ENCODE measurements around the gene LIMS2.

The LIMS2 gene

DNA sequence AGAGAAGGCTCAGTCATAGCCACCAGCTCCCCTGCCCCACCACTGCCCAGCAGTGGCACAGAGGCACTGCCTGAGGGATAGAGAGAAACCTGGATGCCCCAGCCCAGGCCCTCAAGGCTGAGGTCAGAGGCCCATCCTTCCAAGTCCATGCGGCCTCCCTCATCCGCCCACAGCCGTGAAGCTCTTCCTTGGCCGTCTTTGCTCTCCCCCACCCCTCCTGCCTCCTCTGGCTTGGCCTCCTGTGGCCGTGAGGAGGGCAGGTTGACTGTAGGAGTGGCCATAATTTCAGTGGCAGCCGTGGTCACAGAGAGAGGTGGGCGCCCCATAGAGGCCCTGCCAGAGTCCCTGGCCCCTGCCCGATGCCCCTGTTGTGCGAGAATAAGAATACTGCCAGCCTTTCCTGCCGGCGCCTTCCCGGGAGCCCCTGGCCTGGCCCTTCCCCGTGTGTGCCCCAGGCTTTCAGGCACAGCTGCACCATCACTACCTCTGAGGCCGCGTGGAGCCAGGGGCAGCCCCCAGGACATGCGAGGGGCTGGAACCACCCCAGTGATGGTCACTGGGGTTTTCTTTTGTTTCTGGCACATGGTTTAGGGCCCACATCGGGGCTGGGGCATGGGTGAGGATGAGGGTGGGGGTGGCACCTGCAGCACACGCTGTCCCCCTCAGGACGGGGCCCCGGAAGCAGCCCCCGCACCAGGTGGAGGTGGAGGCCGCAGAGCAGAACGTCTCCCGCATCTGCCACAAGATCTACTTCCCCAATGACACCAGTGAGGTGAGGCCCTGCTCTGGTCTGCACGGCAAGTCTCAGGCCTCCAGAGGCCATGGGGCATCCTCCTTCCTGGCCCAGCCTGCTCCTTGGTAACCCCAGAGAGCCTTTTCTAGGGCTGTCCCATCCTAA lies 42.5 kb downstream of the LIMS2 start (continued):
- TF ChIP-seq, protein P1, sequence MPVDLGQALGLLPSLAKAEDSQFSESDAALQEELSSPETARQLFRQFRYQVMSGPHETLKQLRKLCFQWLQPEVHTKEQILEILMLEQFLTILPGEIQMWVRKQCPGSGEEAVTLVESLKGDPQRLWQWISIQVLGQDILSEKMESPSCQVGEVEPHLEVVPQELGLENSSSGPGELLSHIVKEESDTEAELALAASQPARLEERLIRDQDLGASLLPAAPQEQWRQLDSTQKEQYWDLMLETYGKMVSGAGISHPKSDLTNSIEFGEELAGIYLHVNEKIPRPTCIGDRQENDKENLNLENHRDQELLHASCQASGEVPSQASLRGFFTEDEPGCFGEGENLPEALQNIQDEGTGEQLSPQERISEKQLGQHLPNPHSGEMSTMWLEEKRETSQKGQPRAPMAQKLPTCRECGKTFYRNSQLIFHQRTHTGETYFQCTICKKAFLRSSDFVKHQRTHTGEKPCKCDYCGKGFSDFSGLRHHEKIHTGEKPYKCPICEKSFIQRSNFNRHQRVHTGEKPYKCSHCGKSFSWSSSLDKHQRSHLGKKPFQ (tag by site-specific recombination; IDR thresholded peaks at IDR 0.05): no peak
- TF ChIP-seq TCF7L2 (IDR thresholded peaks at IDR 0.05; ENCODE audit: borderline replicate concordance, low read depth, low read length): no peak
- no peak for TF ChIP-seq YY2 (tag by site-specific recombination; IDR thresholded peaks at IDR 0.05)
- TF ChIP-seq ZBTB8A (tag by site-specific recombination; IDR thresholded peaks at IDR 0.05): no peak
- no peak for TF ChIP-seq HOXC10 (CRISPR knock-in tag; IDR thresholded peaks at IDR 0.05)
- TF ChIP-seq ZNF302 (tag by site-specific recombination; IDR thresholded peaks at IDR 0.05; ENCODE audit: low read depth): no peak
- TF ChIP-seq, protein P2, sequence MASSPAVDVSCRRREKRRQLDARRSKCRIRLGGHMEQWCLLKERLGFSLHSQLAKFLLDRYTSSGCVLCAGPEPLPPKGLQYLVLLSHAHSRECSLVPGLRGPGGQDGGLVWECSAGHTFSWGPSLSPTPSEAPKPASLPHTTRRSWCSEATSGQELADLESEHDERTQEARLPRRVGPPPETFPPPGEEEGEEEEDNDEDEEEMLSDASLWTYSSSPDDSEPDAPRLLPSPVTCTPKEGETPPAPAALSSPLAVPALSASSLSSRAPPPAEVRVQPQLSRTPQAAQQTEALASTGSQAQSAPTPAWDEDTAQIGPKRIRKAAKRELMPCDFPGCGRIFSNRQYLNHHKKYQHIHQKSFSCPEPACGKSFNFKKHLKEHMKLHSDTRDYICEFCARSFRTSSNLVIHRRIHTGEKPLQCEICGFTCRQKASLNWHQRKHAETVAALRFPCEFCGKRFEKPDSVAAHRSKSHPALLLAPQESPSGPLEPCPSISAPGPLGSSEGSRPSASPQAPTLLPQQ (tag by site-specific recombination; IDR thresholded peaks at IDR 0.05): no peak
- TF ChIP-seq ZNF473 (tag by site-specific recombination; IDR thresholded peaks at IDR 0.05): no peak

DNA sequence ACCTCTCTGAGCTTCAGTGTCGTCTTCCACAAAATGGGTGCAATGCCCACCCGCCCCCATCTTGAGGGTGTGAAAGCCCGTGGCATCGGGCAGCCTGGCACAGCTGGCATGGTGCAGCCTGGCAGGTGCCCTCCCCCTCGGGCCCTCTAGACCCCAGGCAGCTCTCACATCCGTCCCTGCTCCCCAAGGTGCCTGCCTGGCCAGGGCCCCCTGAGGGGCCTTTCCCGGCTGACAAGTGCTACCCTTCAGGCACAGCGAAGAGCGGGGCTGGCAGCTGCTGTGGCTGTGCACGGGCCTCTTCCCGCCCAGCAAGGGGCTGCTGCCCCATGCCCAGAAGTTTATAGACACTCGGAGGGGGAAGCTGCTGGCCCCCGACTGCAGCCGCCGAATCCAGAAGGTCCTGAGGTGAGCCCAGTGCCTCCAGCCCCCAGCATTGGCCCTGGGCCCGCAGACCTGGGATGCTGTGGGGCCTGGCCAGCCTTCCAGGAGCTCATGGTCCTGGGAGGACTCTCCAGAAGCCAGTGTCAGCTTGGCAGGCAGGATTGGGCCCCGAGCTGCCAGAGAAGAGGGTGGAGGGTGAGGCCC lies 43.2 kb downstream of the LIMS2 start:
- no peaks in the 10 kb centered on the region for H3K4me1 ChIP-seq (ENCODE audit: control insufficient read depth, insufficient read depth, low read length)
- TF ChIP-seq SCRT2 (tag by site-specific recombination; IDR thresholded peaks at IDR 0.05) (no peak), ZBTB20 (tag by site-specific recombination; IDR thresholded peaks at IDR 0.05) (no peak), KLF9 (tag by site-specific recombination; IDR thresholded peaks at IDR 0.05; ENCODE audit: low read depth) (no peak), ZNF707 (tag by site-specific recombination; IDR thresholded peaks at IDR 0.05) (no peak), ZNF837 (tag by site-specific recombination; IDR thresholded peaks at IDR 0.05) (no peak), ZNF501 (tag by site-specific recombination; IDR thresholded peaks at IDR 0.05) (no peak)
- TF ChIP-seq, protein P3, sequence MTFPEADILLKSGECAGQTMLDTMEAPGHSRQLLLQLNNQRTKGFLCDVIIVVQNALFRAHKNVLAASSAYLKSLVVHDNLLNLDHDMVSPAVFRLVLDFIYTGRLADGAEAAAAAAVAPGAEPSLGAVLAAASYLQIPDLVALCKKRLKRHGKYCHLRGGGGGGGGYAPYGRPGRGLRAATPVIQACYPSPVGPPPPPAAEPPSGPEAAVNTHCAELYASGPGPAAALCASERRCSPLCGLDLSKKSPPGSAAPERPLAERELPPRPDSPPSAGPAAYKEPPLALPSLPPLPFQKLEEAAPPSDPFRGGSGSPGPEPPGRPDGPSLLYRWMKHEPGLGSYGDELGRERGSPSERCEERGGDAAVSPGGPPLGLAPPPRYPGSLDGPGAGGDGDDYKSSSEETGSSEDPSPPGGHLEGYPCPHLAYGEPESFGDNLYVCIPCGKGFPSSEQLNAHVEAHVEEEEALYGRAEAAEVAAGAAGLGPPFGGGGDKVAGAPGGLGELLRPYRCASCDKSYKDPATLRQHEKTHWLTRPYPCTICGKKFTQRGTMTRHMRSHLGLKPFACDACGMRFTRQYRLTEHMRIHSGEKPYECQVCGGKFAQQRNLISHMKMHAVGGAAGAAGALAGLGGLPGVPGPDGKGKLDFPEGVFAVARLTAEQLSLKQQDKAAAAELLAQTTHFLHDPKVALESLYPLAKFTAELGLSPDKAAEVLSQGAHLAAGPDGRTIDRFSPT (tag by site-specific recombination; IDR thresholded peaks at IDR 0.05): peak; percentile 52
- TF ChIP-seq, protein P4, sequence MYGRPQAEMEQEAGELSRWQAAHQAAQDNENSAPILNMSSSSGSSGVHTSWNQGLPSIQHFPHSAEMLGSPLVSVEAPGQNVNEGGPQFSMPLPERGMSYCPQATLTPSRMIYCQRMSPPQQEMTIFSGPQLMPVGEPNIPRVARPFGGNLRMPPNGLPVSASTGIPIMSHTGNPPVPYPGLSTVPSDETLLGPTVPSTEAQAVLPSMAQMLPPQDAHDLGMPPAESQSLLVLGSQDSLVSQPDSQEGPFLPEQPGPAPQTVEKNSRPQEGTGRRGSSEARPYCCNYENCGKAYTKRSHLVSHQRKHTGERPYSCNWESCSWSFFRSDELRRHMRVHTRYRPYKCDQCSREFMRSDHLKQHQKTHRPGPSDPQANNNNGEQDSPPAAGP (tag by site-specific recombination; IDR thresholded peaks at IDR 0.05): no peak
- TF ChIP-seq, protein P5, sequence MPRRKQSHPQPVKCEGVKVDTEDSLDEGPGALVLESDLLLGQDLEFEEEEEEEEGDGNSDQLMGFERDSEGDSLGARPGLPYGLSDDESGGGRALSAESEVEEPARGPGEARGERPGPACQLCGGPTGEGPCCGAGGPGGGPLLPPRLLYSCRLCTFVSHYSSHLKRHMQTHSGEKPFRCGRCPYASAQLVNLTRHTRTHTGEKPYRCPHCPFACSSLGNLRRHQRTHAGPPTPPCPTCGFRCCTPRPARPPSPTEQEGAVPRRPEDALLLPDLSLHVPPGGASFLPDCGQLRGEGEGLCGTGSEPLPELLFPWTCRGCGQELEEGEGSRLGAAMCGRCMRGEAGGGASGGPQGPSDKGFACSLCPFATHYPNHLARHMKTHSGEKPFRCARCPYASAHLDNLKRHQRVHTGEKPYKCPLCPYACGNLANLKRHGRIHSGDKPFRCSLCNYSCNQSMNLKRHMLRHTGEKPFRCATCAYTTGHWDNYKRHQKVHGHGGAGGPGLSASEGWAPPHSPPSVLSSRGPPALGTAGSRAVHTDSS (tag by site-specific recombination; IDR thresholded peaks at IDR 0.05): no peak
- H3K27ac ChIP-seq (ENCODE audit: extremely low read depth, low read depth, low read length): no peak overlapping the region
- no peaks in the 10 kb centered on the region for H3K9me3 ChIP-seq (ENCODE audit: control insufficient read depth, insufficient read depth, low read depth, low read length)
- CTCF ChIA-PET: interaction anchor here (0.6 to 1.2 kb wide), 3 partner anchors 15 to 229 kb away, joined by 3 to 5 read pairs (median 3); no protein-coding TSS in a partner anchor
- POLR2A ChIA-PET: no interaction called here
- no peaks in the 10 kb centered on the region for H3K36me3 ChIP-seq (ENCODE audit: control insufficient read depth in 2 of 2, insufficient read depth in 1 of 2, low read length in 2 of 2)
- H3K4me3 ChIP-seq (ENCODE audit: low read depth, low read length): no peak overlapping the region

Measured in HEK293 (cell line).